ENCODE data around the gene TDRD12. TPM values are rescaled to one million over a fixed set of nuclear protein-coding genes. Genes with fewer than 3 reads are reported as not detected.
"Not testable (repeated sequence)": the region's sequence is repeated elsewhere in the genome, so short reads cannot be mapped to it uniquely, and the experiment has no call there.

TDRD12 gene
- total RNA-seq, 2 experiments from 2014 or later: 0.45 TPM; not detected in 1

DNA sequence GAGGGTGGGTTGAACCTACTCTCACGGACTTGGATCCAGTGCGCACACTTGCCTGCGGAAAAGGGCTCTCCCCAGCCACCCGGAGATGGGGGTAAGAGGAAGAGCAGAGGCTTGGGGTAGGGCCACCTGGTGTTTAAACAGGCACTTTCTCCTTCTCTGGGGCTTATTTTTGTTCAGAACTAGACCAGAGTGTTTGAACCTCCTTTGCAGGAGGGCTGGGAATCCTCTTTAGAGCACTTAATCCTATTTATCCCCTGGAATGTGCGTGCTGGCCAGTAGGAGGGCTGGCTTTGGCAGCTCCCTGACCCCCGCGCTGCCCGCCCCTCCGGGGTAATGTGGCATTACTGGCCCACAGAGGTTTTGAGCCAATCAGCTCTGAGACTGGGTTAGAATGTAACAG, 41.9 kb upstream of the TDRD12 start:
- Mint-ChIP-seq H3K27ac (no peak overlapping the region), H3K9me3 (no peaks in the 10 kb centered on the region), H3K36me3 (ENCODE audit: low read depth) (no peaks in the 10 kb centered on the region), H3K27me3 (peaks cover 18% of the 10 kb centered on the region), H3K4me1 (peaks cover 23% of the 10 kb centered on the region), H3K4me3 (no peak overlapping the region)
- POLR2A ChIA-PET: interaction anchor here (0.7 kb wide), 1 partner anchor 14 kb away, joined by 6 read pairs; the partner anchor contains the start of gene NUDT19
- DNase-seq: no peak
- CTCF ChIA-PET: interaction anchor here (1.1 kb wide), 1 partner anchor 9 kb away, joined by 3 read pairs; no protein-coding TSS in a partner anchor

DNA sequence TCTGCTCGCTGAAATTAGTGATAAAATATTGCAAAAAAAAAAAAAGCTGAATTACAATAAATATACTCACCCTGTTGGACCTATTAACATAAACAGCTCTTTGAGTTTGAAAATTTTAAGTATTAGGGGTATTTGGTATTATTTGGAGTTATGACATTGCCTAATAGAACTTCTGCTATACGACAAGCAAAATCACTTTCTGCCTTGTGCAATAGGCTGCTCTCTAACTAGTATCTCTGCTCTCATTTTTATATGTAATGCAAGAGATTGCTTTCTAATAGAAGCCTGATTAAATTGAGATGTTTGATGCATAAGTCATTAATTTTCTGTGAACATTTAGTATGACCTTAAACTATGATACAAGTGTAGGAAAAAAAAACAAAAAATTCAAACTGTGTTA, 38.6 kb upstream of the TDRD12 start:
- H3K36me3 Mint-ChIP-seq (ENCODE audit: low read depth): no peaks in the 10 kb centered on the region
- ChIA-PET CTCF (interaction anchor here (0.6 kb wide), 1 partner anchor 81 kb away, joined by 4 read pairs; no protein-coding TSS in a partner anchor), POLR2A (no interaction called here)

DNA sequence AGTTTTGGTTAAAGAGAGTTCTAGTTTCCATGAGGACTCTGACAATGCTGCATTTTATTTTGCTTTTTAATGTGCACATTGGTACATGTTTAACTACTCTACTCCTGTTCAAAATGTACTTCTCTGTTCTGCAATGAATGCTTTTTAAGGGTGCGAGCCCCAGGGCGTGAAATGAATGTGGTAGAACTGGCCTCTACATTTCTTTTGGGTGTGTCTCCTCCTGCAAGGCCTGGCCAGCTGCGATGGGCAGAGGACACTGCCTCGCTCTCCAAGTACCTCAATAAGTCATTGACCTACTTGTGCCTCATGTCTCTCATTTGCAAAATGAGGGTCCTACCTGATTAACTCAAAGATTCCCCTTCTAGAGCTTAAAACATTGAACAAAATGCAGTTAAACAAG, 37.2 kb upstream of the TDRD12 start:
- H3K4me1 Mint-ChIP-seq: peaks cover 2% of the 10 kb centered on the region
- POLR2A ChIA-PET: interaction anchor here (1.1 kb wide), 2 partner anchors 9 to 18 kb away, joined by 3 to 4 read pairs; partner anchors contain the start of gene NUDT19
- H3K27ac Mint-ChIP-seq: no peak overlapping the region
- no peaks in the 10 kb centered on the region for H3K36me3 Mint-ChIP-seq (ENCODE audit: low read depth)
- DNase-seq: no peak
- H3K9me3 Mint-ChIP-seq: no peaks in the 10 kb centered on the region
- H3K4me3 Mint-ChIP-seq: no peak overlapping the region
- CTCF ChIA-PET: no interaction called here
- peaks cover 10% of the 10 kb centered on the region for H3K27me3 Mint-ChIP-seq

More for the DNA sequence above, 38.6 kb upstream of the TDRD12 start:
- Mint-ChIP-seq H3K27ac (no peak overlapping the region), H3K4me3 (no peak overlapping the region), H3K27me3 (peaks cover 15% of the 10 kb centered on the region), H3K9me3 (no peaks in the 10 kb centered on the region), H3K4me1 (peaks cover 7% of the 10 kb centered on the region)
- no peak for DNase-seq

DNA sequence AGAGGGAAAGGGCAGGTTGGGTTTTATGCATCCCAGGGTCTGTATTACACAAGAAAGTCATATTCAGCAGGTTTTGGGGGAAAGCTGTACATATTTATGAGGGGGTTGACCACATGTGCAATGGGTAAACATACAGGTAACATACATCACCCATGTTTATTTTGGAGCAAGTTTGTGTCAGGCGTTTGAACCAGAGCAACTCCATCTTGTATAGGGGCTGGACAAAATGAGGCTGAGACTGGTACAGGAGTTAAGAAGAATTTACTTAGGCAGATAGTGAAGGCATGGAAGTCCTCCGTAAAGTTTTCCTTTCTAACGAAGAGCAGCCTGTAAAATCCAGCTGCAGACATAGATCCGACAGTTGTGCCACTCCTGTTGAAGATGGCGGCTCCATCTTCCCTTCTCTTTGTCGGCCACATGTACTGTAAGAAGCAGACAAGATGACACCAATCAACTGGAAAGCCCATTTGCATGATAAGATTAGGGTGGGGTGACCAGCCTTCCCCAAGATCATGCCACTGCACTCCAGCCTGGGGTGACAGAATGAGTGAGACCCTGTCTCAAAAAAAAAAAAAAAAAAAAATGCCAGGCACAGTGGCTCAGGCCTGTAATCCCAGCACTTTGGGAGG, 32.6 kb upstream of the TDRD12 start:
- Mint-ChIP-seq H3K4me1 (peaks cover 14% of the 10 kb centered on the region), H3K27ac (no peak overlapping the region), H3K27me3 (peaks cover 2% of the 10 kb centered on the region), H3K36me3 (ENCODE audit: low read depth) (no peaks in the 10 kb centered on the region), H3K9me3 (no peaks in the 10 kb centered on the region), H3K4me3 (no peak overlapping the region)
- ChIA-PET POLR2A (no interaction called here), CTCF (interaction anchor here (1.4 kb wide), 1 partner anchor 11 kb away, joined by 3 read pairs; no protein-coding TSS in a partner anchor)
- no peak for DNase-seq

DNA sequence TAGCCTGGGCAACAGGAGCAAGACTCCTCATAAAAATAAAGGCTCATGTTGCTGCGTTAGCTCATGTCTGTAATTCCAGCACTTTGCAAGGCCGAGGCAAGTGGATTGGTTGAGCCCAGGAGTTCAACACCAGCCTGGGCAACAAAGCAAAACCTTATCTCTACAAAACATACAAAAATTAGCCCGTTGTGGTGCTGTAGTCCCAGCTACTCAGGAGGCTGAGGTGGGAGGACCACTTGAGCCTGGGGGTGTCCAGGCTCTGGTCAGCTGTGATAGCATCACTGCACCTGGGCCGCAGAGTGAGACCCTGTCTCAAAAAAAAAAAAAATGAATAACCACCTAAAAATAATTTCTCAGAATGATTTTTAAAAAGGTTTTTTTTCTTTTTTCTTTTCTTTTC, 31.9 kb upstream of the TDRD12 start:
- ChIA-PET CTCF (interaction anchor here (1.4 kb wide), 1 partner anchor 11 kb away, joined by 3 read pairs; no protein-coding TSS in a partner anchor), POLR2A (no interaction called here)
- H3K9me3 Mint-ChIP-seq: no peaks in the 10 kb centered on the region
- peaks cover 1% of the 10 kb centered on the region for H3K36me3 Mint-ChIP-seq (ENCODE audit: low read depth)
- no peaks in the 10 kb centered on the region for H3K27me3 Mint-ChIP-seq
- no peak overlapping the region for H3K27ac Mint-ChIP-seq
- peaks cover 14% of the 10 kb centered on the region for H3K4me1 Mint-ChIP-seq
- no peak for DNase-seq
- no peak overlapping the region for H3K4me3 Mint-ChIP-seq

DNA sequence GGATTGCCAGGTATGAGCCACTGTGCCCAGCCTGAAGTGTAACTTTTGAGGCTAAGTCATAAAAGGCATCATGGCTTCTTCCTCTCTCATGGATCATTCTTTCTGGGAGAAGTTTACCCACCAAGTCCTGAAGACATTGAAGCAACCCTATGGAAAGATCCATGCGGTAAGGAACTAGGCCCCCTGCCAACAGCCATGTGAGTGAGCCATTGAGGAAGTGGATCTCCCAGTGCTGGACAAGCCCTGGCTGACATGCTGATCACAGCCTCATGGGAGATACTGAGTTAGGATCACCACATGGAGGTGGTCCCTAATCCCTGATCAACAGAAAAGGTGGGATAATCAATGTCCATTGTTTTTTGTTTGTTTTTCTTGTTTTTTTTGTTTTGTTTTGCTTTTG, 31.3 kb upstream of the TDRD12 start:
- H3K27me3 Mint-ChIP-seq: no peaks in the 10 kb centered on the region

DNA sequence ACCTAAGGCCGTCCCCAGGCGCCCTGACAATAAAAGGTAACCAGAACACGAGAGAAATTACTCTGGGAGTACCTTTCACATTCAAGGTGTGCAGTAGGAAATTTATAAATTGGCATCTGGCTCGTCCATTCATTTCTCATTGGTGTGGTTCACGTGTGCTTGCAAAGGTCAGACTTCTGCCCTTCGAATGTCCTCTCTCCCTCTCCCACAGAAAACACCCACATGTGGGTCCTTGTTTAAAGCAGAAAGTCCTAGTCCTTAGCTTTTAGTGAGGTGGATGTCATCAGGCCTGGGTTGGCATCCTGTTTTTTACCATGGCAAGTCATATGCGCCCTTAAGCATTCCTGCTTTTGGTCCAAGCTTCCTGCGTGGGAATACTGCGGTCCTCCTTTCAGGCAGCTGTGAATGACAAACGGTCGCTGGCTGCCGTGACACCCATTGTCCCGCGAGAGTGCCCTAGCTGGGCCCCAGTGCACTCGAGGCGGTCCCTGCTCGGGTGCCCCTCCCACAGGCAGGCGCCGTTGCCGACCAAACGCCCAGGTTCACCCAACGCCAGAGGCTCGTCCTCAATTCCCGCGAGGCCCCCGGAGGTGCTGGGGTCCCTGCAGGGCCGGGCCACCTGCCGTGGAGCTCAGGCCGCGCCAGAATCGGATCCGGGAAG, 28.1 kb upstream of the TDRD12 start, which contains the start of gene NUDT19:
Gene NUDT19 (plus strand): TSS at position 531 of the 661 bp plus-strand sequence. CDS start 140 bp downstream, outside the sequence.
- ChIA-PET POLR2A (interaction anchor here (0.8 to 1.5 kb wide), 16 partner anchors 9 to 683 kb away, joined by 3 to 34 read pairs (median 4); partner anchors contain the start of genes ANKRD27, CEP89, DPY19L3 and FAAP24), CTCF (interaction anchor here (0.6 to 2.1 kb wide), 7 partner anchors 12 to 486 kb away, joined by 3 to 7 read pairs (median 4); partner anchors contain the start of gene FAAP24)
- peaks cover 37% of the 10 kb centered on the region for H3K36me3 Mint-ChIP-seq (ENCODE audit: low read depth)
- peak within 1 kb of the TSS; percentile 85 for H3K27ac Mint-ChIP-seq
- DNase-seq: peak; percentile 85
- peaks cover 50% of the 10 kb centered on the region for H3K4me1 Mint-ChIP-seq
- H3K9me3 Mint-ChIP-seq: peaks cover 4% of the 10 kb centered on the region
- H3K4me3 Mint-ChIP-seq: peak within 1 kb of the TSS; percentile 89
- no peaks in the 10 kb centered on the region for H3K27me3 Mint-ChIP-seq

More for the DNA sequence above, 31.3 kb upstream of the TDRD12 start:
- H3K27ac Mint-ChIP-seq: no peak overlapping the region
- H3K4me1 Mint-ChIP-seq: peaks cover 21% of the 10 kb centered on the region
- H3K36me3 Mint-ChIP-seq (ENCODE audit: low read depth): peaks cover 7% of the 10 kb centered on the region
- H3K4me3 Mint-ChIP-seq: no peak overlapping the region
- ChIA-PET POLR2A (no interaction called here), CTCF (no interaction called here)
- peaks cover 2% of the 10 kb centered on the region for H3K9me3 Mint-ChIP-seq
- no peak for DNase-seq

- H3K36me3 Mint-ChIP-seq (ENCODE audit: low read depth): peaks cover 44% of the 10 kb centered on the region
- POLR2A ChIA-PET: interaction anchor here (0.9 to 1.6 kb wide), 15 partner anchors 8 to 682 kb away, joined by 3 to 34 read pairs (median 6); partner anchors contain the start of genes ANKRD27, CEP89, DPY19L3 and FAAP24
- CTCF ChIA-PET: interaction anchor here (0.6 to 2.1 kb wide), 6 partner anchors 16 to 485 kb away, joined by 3 to 7 read pairs (median 4); partner anchors contain the start of gene FAAP24
- peak; percentile 60 for DNase-seq
- peaks cover 4% of the 10 kb centered on the region for H3K9me3 Mint-ChIP-seq
- peaks cover 53% of the 10 kb centered on the region for H3K4me1 Mint-ChIP-seq
- peak overlapping the region; percentile 85 for H3K27ac Mint-ChIP-seq
- no peaks in the 10 kb centered on the region for H3K27me3 Mint-ChIP-seq
- H3K4me3 Mint-ChIP-seq: peak overlapping the region; percentile 89
Measured at GRCh38 chr19:32691952-32692726, 27.4 kb upstream of the TDRD12 start.

DNA sequence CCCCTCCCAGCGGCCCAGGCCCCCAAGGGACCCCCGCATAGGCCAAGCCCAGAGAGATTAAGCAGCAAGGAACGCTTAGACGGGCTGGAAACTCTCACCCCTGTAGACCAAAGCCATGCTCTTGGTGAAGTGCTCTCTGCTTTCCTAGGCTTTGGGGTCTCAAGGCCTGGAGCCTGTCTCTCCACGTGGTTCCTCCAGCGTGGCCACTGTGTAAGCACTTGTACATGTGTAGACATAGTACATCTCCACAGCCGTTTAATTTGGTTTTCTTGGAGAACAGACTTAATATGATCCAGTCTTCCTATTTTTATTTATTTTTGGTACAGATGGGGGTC, 26.9 kb upstream of the TDRD12 start:
- CTCF ChIA-PET: no interaction called here
- peaks cover 56% of the 10 kb centered on the region for H3K4me1 Mint-ChIP-seq
- peak overlapping the region; percentile 89 for H3K4me3 Mint-ChIP-seq
- POLR2A ChIA-PET: interaction anchor here (1.2 to 1.6 kb wide), 2 partner anchors 17 to 112 kb away, joined by 5 to 6 read pairs; partner anchors contain the start of genes ANKRD27, PDCD5 and RGS9BP
- H3K27ac Mint-ChIP-seq: peak overlapping the region; percentile 85
- peaks cover 4% of the 10 kb centered on the region for H3K9me3 Mint-ChIP-seq
- no peaks in the 10 kb centered on the region for H3K27me3 Mint-ChIP-seq
- H3K36me3 Mint-ChIP-seq (ENCODE audit: low read depth): peaks cover 50% of the 10 kb centered on the region
- DNase-seq: no peak

GRCh38 chr19:32693151-32694108, 26.1 kb upstream of the TDRD12 start:
- peak; percentile 49 for DNase-seq
- H3K27ac Mint-ChIP-seq: peak overlapping the region; percentile 85
- peak overlapping the region; percentile 89 for H3K4me3 Mint-ChIP-seq
- peaks cover 56% of the 10 kb centered on the region for H3K4me1 Mint-ChIP-seq
- H3K9me3 Mint-ChIP-seq, CTCF ChIA-PET, H3K27me3 Mint-ChIP-seq: not testable (repeated sequence)
- peaks cover 57% of the 10 kb centered on the region for H3K36me3 Mint-ChIP-seq (ENCODE audit: low read depth)
- POLR2A ChIA-PET: interaction anchor here (1.2 to 1.6 kb wide), 4 partner anchors 17 to 113 kb away, joined by 3 to 6 read pairs (median 4); partner anchors contain the start of genes ANKRD27, PDCD5 and RGS9BP

GRCh38 chr19:32694316-32694715, 25.3 kb upstream of the TDRD12 start:
- H3K27me3 Mint-ChIP-seq, H3K9me3 Mint-ChIP-seq, DNase-seq, CTCF ChIA-PET: not testable (repeated sequence)
- H3K36me3 Mint-ChIP-seq (ENCODE audit: low read depth): peaks cover 66% of the 10 kb centered on the region
- POLR2A ChIA-PET: interaction anchor here (1.2 to 1.3 kb wide), 2 partner anchors 17 to 18 kb away, joined by 3 to 4 read pairs; no protein-coding TSS in a partner anchor
- H3K27ac Mint-ChIP-seq: peak overlapping the region; percentile 85
- peaks cover 56% of the 10 kb centered on the region for H3K4me1 Mint-ChIP-seq
- peak overlapping the region; percentile 89 for H3K4me3 Mint-ChIP-seq

GRCh38 chr19:32694851-32695250, 24.7 kb upstream of the TDRD12 start:
- POLR2A ChIA-PET, H3K9me3 Mint-ChIP-seq, DNase-seq, H3K4me3 Mint-ChIP-seq, H3K27me3 Mint-ChIP-seq, CTCF ChIA-PET: not testable (repeated sequence)
- Mint-ChIP-seq H3K36me3 (ENCODE audit: low read depth) (peaks cover 71% of the 10 kb centered on the region), H3K4me1 (peaks cover 56% of the 10 kb centered on the region), H3K27ac (peak overlapping the region; percentile 85)
